OCI-LY7 (cell line): Measurements from ENCODE around the gene MAB21L3. TPM values are rescaled to one million over a fixed set of nuclear protein-coding genes. Genes with fewer than 3 reads are reported as not detected.

Experiments used
- BruUV-seq: library from RNA; stranded (reverse); fragments of 400-500 nt; replicated peaks from 2 replicates; lab custom pipeline; 2021; lab: Mats Ljungman, UMichigan
- CTCF ChIA-PET: fragments of 300-600 bp; sonication (Branson Sonifier 250); formaldehyde crosslinking; loops from one replicate; lab custom pipeline; 2022; ENCODE audit warnings: antibody characterized with exemption; ENCODE audit not compliant: unreplicated experiment; lab: Charles Lee
- POLR2A ChIA-PET: fragments of 300-600 bp; sonication (Branson Sonifier 250); formaldehyde crosslinking; loops from one replicate; lab custom pipeline; 2022; ENCODE audit warnings: antibody characterized with exemption; lab: Charles Lee
- DNase-seq: peaks from one replicate; pipeline ENCODE4 v3.0.0-alpha.2; 2015; ENCODE audit warnings: low spot score
- H2AFZ ChIP-seq: fragments of 200-600 bp; sonication (generic), shearing (Covaris generic); 2 replicates; pipeline ENCODE4 v1.6.1; 2014; ENCODE audit warnings: mild to moderate bottlenecking, antibody characterized with exemption, low read length, moderate library complexity
- H3K27ac ChIP-seq: fragments of 200-600 bp; sonication (generic); 2 replicates; pipeline ENCODE4 v1.5.1; 2014; ENCODE audit warnings: mixed run types, low read depth, mild to moderate bottlenecking, moderate library complexity, low read length, inconsistent platforms; ENCODE audit not compliant: poor library complexity, severe bottlenecking
- H3K36me3 ChIP-seq: fragments of 200-600 bp; sonication (generic); 2 replicates; pipeline ENCODE4 v1.6.1; 2014; ENCODE audit warnings: mild to moderate bottlenecking, antibody characterized with exemption, low read length, moderate library complexity, mixed read lengths; ENCODE audit not compliant: insufficient read depth
- H3K4me1 ChIP-seq: fragments of 200-600 bp; sonication (generic); 2 replicates; pipeline ENCODE4 v1.5.1; 2014; ENCODE audit warnings: mild to moderate bottlenecking, low read length; ENCODE audit not compliant: insufficient read depth, poor library complexity, severe bottlenecking
- H3K4me2 ChIP-seq: fragments of 200-600 bp; sonication (generic); 2 replicates; pipeline ENCODE4 v1.6.1; 2014; ENCODE audit warnings: mild to moderate bottlenecking, low read length
- H3K4me3 ChIP-seq: fragments of 200-600 bp; sonication (generic); 2 replicates; pipeline ENCODE4 v1.5.1; 2014; ENCODE audit warnings: mild to moderate bottlenecking, low read depth, low read length; ENCODE audit not compliant: poor library complexity, severe bottlenecking
- H3K79me2 ChIP-seq: fragments of 200-600 bp; sonication (generic); 2 replicates; pipeline ENCODE4 v1.6.1; 2016; ENCODE audit warnings: low read depth, mild to moderate bottlenecking, low read length, moderate library complexity, mixed read lengths; ENCODE audit not compliant: insufficient read depth
- H3K9me2 ChIP-seq: fragments of 200-600 bp; sonication (generic); 2 replicates; pipeline ENCODE4 v1.6.1; 2016; ENCODE audit warnings: mild to moderate bottlenecking, low read length, mixed read lengths; ENCODE audit not compliant: insufficient read depth
- H3K9me3 ChIP-seq: fragments of 200-600 bp; sonication (generic); 2 replicates; pipeline ENCODE4 v1.6.1; 2014; ENCODE audit warnings: mild to moderate bottlenecking, mixed run types, low read length, mixed read lengths
- H4K20me1 ChIP-seq: fragments of 200-600 bp; sonication (generic); 2 replicates; pipeline ENCODE4 v1.6.1; 2014; ENCODE audit warnings: mild to moderate bottlenecking, antibody characterized with exemption, low read length, moderate library complexity, mixed read lengths; ENCODE audit not compliant: insufficient read depth
- EZH2phosphoT487 ChIP-seq: fragments of 200-600 bp; sonication (generic); IDR thresholded peaks from 2 replicates; pipeline ENCODE4 v1.6.1; 2018; ENCODE audit warnings: low read depth, borderline replicate concordance, mild to moderate bottlenecking, mixed run types, antibody characterized with exemption, low read length, moderate library complexity, mixed read lengths
- intact Hi-C: fragments of 100-400 bp; cut with micrococcal nuclease; formaldehyde crosslinking; loops from one replicate; pipeline ENCODE4 v1.10.0; 2022; ENCODE audit not compliant: unreplicated experiment
- total RNA-seq, 2 experiments: library from RNA; depleted of rRNA in 1 of 2; stranded (reverse); fragments of >200 nt in 1 of 2; shearing (Covaris generic) in 1 of 2; gene quantifications; 2 replicates each; pipeline ENCODE4 v1.2.3, GENCODE V29; 2014 to 2022
- TF ChIP-seq, protein P1 (sequence below): fragments of 200-600 bp; sonication (generic); conservative IDR thresholded peaks from 2 replicates; pipeline ENCODE4 v1.5.1; 2014; ENCODE audit warnings: mild to moderate bottlenecking, antibody characterized with exemption, low read length, moderate library complexity, mixed read lengths

MAB21L3 gene
- total RNA-seq, 2 experiments from 2014 or later = not detected

DNA sequence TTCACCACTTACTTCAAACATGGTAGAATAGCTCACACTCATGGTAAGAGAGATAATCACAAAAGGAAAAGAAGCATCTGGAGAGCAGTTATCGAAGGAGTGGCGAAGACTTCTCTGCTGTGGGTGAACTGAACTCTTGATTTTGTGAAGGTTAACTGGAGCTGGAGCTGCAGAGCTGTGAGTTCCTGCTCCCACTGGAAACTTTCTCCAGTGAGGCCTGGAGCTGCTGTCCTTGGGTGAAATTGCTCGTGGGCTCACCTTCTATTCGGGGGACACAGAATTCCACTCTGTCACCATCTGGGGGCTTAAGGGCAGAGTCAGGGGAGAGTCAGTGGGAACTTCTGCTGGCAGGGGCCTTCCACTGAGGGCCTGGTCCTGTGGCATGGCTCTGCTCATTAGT lies 45.9 kb downstream of the MAB21L3 start:
- ChIA-PET POLR2A (interaction anchor here (1.2 to 1.8 kb wide), 2 partner anchors 10 to 218 kb away, joined by 3 to 4 read pairs; no protein-coding TSS in a partner anchor), CTCF (no interaction called here)
- BruUV-seq = no TSS peak
- intact Hi-C loops = no loop called here
- no peak overlapping the region for H2AFZ ChIP-seq
- H3K4me1 ChIP-seq = peaks cover 12% of the 10 kb centered on the region
- H3K4me2 ChIP-seq = no peak overlapping the region
- no peaks in the 10 kb centered on the region for H3K36me3 ChIP-seq
- DNase-seq = no peak
- H3K9me2 ChIP-seq = no peaks in the 10 kb centered on the region
- no peak overlapping the region for H3K4me3 ChIP-seq
- H3K9me3 ChIP-seq = no peaks in the 10 kb centered on the region
- H3K79me2 ChIP-seq = no peaks in the 10 kb centered on the region
- no peaks in the 10 kb centered on the region for H4K20me1 ChIP-seq
- H3K27ac ChIP-seq = no peak overlapping the region
- no peak for TF ChIP-seq EZH2phosphoT487
- TF ChIP-seq, protein P1, sequence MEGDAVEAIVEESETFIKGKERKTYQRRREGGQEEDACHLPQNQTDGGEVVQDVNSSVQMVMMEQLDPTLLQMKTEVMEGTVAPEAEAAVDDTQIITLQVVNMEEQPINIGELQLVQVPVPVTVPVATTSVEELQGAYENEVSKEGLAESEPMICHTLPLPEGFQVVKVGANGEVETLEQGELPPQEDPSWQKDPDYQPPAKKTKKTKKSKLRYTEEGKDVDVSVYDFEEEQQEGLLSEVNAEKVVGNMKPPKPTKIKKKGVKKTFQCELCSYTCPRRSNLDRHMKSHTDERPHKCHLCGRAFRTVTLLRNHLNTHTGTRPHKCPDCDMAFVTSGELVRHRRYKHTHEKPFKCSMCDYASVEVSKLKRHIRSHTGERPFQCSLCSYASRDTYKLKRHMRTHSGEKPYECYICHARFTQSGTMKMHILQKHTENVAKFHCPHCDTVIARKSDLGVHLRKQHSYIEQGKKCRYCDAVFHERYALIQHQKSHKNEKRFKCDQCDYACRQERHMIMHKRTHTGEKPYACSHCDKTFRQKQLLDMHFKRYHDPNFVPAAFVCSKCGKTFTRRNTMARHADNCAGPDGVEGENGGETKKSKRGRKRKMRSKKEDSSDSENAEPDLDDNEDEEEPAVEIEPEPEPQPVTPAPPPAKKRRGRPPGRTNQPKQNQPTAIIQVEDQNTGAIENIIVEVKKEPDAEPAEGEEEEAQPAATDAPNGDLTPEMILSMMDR = no peak

DNA sequence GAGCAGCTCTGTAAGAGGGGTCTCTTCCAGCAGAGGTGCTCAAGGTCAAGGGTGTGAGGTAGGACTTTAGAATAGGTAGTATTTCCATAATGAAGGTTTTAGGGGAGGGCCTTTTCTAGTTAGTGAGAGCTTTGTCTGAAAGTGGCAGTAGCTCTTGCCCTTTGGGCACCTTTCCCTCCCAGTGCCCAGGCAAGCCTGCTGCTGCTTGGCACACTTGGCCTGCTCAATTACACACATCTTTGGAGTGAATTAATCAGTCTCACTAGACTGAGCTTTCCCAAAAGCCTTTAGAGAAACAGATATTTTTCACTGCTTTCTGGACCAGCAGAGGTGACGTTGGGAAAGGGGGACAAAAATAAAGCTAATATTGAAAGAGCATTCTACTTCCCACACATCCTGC lies 48.0 kb downstream of the MAB21L3 start:
- ChIA-PET CTCF (interaction anchor here (0.6 to 1.3 kb wide), 4 partner anchors 8 to 174 kb away, joined by 3 to 4 read pairs (median 3); no protein-coding TSS in a partner anchor), POLR2A (interaction anchor here (0.7 to 0.9 kb wide), 3 partner anchors 20 to 243 kb away, joined by 3 read pairs; no protein-coding TSS in a partner anchor)
- BruUV-seq = no TSS peak
- H3K36me3 ChIP-seq = no peaks in the 10 kb centered on the region
- no peaks in the 10 kb centered on the region for H3K79me2 ChIP-seq
- DNase-seq = no peak
- TF ChIP-seq, protein P1 = no peak
- no peak for TF ChIP-seq EZH2phosphoT487
- H3K4me1 ChIP-seq = peaks cover 8% of the 10 kb centered on the region
- no peaks in the 10 kb centered on the region for H4K20me1 ChIP-seq
- H3K9me2 ChIP-seq = no peaks in the 10 kb centered on the region
- H3K4me3 ChIP-seq = no peak overlapping the region
- H3K9me3 ChIP-seq = no peaks in the 10 kb centered on the region
- intact Hi-C loops = no loop called here
- H2AFZ ChIP-seq = no peak overlapping the region
- H3K4me2 ChIP-seq = no peak overlapping the region
- H3K27ac ChIP-seq = no peak overlapping the region

DNA sequence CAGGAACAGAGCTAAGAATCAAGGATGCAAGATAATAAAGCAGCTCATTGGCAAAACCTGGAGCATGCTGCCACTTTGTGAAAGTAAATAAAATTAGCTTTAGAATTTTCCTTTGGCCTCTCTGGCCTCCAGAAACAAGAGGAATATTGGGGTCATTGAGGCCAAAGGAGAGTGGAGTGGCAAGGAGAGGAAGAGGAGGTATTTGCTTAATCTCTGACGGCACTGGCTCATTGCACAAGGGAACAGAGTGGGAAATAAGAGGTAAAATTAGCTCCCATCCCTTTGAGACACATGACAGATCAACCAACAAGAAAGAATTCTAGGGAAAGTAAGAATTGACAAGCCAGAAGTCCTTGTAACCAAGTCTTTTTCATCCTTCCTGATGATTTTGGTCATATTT lies 48.4 kb downstream of the MAB21L3 start:
- TF ChIP-seq, protein P1 = no peak
- TF ChIP-seq EZH2phosphoT487 = no peak
- no peaks in the 10 kb centered on the region for H4K20me1 ChIP-seq
- H3K9me3 ChIP-seq = no peaks in the 10 kb centered on the region
- DNase-seq = no peak
- no peaks in the 10 kb centered on the region for H3K36me3 ChIP-seq
- no peaks in the 10 kb centered on the region for H3K79me2 ChIP-seq
- no peaks in the 10 kb centered on the region for H3K9me2 ChIP-seq
- BruUV-seq = no TSS peak
- H3K4me2 ChIP-seq = no peak overlapping the region
- peaks cover 8% of the 10 kb centered on the region for H3K4me1 ChIP-seq
- H2AFZ ChIP-seq = no peak overlapping the region
- intact Hi-C loops = no loop called here
- no peak overlapping the region for H3K27ac ChIP-seq
- ChIA-PET POLR2A (interaction anchor here (0.7 to 0.9 kb wide), 3 partner anchors 20 to 243 kb away, joined by 3 read pairs; no protein-coding TSS in a partner anchor), CTCF (interaction anchor here (0.6 to 1.3 kb wide), 4 partner anchors 9 to 173 kb away, joined by 3 to 4 read pairs (median 3); no protein-coding TSS in a partner anchor)
- no peak overlapping the region for H3K4me3 ChIP-seq
